ENCODE data around the gene TULP3.

Gene TULP3

DNA sequence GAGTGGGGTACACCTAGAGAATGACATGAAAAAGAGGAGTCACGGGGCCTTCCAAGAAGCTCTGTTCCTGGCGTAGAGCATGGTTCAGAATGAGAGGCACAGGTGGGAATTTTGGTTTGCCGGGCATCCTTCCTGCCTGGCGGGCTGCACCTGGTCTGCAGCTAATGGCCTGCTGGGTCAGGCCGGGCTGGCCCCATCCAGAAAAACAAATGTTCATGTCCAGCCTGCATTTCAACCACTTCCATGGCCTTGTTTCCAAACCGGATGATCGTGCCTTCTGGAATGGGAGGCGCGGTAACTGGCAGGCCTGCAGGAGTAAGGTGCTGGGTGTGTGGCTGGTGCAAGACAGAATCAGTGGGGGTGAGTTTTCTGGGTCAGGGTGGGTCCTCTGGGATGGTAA, 82.9 kb downstream of the TULP3 start:
- no peak for DNase-seq

DNA sequence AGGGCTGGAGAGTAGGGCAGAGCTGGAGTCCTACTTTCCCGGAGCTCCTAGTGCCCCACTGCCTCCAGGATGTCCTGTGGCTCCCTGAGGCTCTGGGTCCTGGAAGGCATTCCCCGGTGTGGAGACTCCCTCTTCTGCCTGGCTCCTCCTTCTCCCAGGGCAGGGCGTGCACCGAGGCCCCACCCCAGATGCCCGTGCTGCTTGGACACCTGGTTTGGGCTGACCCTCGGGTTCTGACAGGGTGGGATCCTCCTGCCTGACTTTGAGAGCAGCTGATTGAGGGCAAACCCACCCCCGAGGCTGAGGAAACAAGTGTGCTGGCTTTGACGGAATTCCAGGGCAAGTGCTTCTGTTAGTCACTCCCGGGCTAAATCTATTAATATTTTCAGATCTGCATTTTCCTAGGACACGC, 83.9 kb downstream of the TULP3 start:
- DNase-seq, result no peak

DNA sequence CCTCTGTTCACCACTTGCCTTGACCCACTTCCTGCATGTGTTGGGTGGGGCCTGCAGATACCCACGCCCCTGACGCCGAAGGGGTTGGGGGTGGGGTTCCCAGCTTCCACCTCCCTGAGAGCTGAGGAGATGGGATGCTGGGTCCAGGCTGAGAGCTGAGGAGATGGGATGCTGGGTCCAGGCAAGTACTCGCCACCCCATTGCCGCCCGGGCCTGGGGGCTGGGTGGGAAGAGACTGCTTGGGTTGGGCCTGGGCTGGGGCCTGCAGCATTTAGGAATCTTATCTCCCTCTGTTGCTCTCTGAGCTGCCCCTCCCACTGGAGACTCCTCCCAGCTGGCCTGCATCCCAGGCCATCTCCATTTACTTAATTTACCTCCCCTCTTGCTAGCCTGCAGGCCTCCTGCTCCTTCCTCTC, 85.9 kb downstream of the TULP3 start:
- no peak for DNase-seq

DNA sequence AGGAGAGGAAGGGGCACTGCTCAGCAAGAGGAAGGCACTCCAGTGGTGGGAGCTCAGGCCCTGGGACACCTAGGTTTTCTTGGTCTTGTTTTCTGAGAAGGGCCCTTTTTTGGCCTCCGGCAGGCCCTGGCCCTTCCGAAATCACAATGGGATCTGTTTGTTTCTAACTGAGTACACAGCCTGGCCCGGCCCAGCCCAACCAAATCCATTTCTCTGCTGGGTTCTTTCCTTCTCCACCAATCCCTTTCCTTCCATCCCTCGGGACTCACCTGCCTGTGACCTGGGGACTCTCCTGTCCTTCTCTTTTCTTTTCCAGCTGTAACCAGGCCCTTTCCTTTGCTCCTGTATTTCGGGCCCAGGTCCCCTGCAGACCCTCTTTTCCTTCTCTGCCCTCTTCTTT, 87.1 kb downstream of the TULP3 start:
- no peak for DNase-seq

DNA sequence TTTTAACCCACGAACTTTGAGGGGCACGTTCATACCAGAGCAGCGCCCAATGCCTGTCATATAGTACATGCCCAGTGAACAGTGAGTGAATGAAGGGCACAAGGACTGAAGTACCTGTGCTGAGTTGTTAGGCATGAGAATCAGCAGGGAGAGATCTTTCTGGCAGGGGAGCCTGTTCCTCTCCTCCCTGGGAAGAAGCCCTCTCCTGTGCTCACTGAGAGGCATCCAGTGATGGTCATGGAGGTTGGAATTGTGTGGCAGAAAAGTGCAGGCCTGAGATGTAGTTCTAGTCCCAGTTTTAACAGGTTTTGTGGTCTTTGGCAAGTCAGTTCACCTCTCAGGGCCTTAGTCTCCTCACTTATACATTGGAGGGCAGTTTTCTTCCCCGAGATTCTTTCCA, 89.1 kb downstream of the TULP3 start:
- DNase-seq, result no peak

DNA sequence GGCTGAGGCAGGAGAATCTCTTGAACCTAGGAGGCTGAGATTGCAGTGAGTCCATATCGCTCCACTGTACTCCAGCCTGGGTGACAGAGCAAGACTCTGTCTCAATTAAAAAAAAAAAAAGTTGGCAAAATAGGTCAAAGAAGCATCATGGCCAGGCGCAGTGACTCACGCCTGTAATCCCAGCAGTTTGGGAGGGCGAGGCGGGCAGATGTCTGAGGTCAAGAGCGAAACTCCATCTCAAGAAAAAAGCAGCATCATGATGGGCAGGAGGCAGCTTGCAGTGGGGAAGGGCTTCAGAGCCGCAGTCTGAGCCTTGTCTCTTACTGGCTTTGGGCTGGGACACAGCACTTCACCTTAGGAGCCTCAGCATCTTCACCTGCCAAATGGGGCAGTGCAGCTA, 89.9 kb downstream of the TULP3 start:
- DNase-seq, result no peak

DNA sequence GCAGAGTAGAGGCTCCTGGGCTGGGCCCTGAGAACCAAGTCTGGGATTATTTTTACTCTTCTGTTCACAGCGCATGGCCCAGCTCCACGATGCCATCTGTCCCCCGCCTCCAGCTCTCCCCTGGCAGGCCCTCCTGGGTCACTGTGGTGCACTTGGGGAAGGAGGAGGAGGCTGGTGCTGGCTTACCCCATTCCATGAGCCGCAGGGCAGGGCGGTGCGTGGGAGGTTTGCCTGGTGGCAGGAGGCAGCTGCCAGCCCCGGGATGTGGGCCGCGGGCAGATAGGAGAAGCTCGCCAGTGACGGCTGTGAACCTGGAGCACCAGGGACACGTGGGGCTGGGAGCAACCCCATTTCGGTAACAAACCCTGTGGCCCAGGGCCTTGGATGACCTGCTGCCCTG, 91.7 kb downstream of the TULP3 start:
- no peak for DNase-seq

DNA sequence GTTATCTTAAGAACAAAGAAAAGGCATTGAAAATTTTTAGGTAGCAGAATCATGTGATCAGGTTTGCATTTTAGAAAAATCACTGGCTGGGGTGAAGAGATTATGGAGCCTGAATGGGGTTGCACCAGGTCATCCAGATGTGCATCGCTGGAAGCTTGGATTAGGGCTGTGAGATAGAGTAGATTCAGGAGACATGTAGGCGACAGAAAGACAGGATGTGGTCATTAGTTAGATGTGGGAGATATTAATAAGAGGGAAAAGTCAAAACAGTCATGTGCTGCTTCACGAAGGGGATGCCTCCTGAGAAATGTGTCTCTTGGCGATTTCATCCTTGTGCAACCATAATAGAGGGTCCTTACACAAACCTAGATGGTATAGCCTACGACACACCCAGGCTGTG, 93.6 kb downstream of the TULP3 start:
- no peak for DNase-seq

DNA sequence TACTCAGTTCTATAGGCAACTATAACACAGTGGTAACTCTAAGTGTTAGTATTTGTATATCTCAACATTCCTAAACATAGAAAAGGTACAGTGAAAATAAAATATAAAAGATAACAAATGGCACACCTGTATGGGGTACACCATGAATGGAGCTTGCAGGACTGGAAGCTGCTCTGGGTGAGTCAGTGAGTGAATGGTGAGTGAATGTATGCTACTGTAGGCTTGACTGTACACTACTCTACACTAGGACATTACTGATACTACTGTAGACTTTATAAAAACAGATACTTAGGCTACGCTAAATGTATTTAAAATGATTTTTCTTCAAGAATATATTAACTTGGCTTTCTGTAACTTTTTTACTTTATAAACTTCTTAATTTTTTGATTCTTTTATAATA, 94.0 kb downstream of the TULP3 start:
- DNase-seq, result no peak

DNA sequence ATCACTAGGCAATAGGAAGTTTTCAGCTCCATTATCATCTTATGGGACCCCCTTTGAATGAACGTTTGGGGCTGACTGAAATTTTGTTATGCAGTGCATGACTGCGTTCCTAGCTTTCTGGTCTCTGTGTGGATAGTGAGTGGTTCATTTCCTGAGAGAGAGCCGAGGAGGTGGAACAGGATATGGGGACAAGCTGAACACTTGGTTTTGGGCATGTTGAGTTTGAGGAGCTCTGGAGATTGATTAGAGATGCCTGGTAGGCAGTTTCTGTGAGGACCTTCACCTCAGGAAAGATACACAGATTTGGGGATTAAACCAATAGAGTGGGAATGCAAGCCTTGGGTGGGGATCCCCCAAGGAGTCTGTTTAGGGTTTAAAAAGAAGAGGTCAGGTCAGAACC, 96.2 kb downstream of the TULP3 start:
- DNase-seq, result no peak

DNA sequence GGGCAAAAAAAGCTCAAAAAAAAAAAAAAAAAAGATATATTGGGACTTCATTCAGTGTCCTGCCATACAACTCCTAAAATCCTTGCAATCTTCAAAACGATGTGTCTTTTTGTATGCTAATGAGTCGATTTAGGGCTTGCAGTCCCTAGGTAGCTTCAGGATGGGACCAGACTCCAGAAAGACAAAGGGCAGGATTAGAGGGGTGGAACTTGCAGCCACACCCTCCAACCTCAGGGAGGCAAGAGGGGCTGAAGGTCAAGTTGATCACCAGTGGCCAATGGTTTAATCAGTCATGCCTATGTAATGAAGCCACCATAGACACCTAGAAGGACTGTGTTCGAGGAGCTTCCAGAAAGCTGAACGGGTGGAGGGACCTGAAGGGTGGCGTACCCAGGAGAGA, 97.8 kb downstream of the TULP3 start:
- DNase-seq, result no peak
